ENCODE data around the gene HES5.

GRCh38 chr1:2559509-2560298, 29.6 kb upstream of the HES5 start:
- no peak for TF ChIP-seq POLR2A (IDR thresholded peaks at IDR 0.05; ENCODE audit: low read depth, low read length)
- TF ChIP-seq CTCF (IDR thresholded peaks at IDR 0.05; ENCODE audit: extremely low read depth in 1 of 2, insufficient read depth in 1 of 2, low read depth in 1 of 2, low read length in 2 of 2) = no peak
- no peak for TF ChIP-seq MAX (IDR thresholded peaks at IDR 0.05; ENCODE audit: insufficient read depth, insufficient read length)
- TF ChIP-seq EZH2 (IDR thresholded peaks at IDR 0.05; ENCODE audit: borderline replicate concordance, low read depth, low read length, severe bottlenecking) = no peak
- TF ChIP-seq GATA2 (IDR thresholded peaks at IDR 0.05; ENCODE audit: insufficient read depth, insufficient read length, low read depth, low read length) = no peak

All from endothelial cell of umbilical vein (primary cell).